ENCODE results near the gene OSBP2. TPM values are rescaled to one million over a fixed set of nuclear protein-coding genes. Genes with fewer than 3 reads are reported as not detected.

The OSBP2 gene
- total RNA-seq, 1 donor from 2014 or later, result 2.1 TPM

- intact Hi-C loops (cut with micrococcal nuclease), result no loop called here
- no peak for DNase-seq (ENCODE audit: low spot score)
- Mint-ChIP-seq H3K9me3 (no peaks in the 10 kb centered on the region), H3K4me1 (ENCODE audit: low read depth) (no peaks in the 10 kb centered on the region), H3K4me3 (ENCODE audit: low read depth) (no peak overlapping the region), H3K36me3 (ENCODE audit: low read depth) (no peaks in the 10 kb centered on the region), H3K27me3 (ENCODE audit: low read depth) (peaks cover 13% of the 10 kb centered on the region), H3K27ac (no peak overlapping the region)
Observed at GRCh38 chr22:30828187-30829155, 133.8 kb downstream of the OSBP2 start.

GRCh38 chr22:30829901-30830550 is 135.4 kb downstream of the OSBP2 start:
- Mint-ChIP-seq H3K36me3 (ENCODE audit: low read depth) (no peaks in the 10 kb centered on the region), H3K27me3 (ENCODE audit: low read depth) (peaks cover 3% of the 10 kb centered on the region), H3K4me1 (ENCODE audit: low read depth) (no peaks in the 10 kb centered on the region), H3K4me3 (ENCODE audit: low read depth) (no peak overlapping the region), H3K9me3 (no peaks in the 10 kb centered on the region), H3K27ac (no peak overlapping the region)
- no peak for DNase-seq (ENCODE audit: low spot score)
- intact Hi-C loops (cut with micrococcal nuclease), result no loop called here

GRCh38 chr22:30830907-30831306 is 136.2 kb downstream of the OSBP2 start:
- intact Hi-C loops (cut with micrococcal nuclease), result no loop called here
- Mint-ChIP-seq H3K36me3 (ENCODE audit: low read depth) (no peaks in the 10 kb centered on the region), H3K27me3 (ENCODE audit: low read depth) (peaks cover 3% of the 10 kb centered on the region), H3K9me3 (no peaks in the 10 kb centered on the region), H3K4me1 (ENCODE audit: low read depth) (no peaks in the 10 kb centered on the region), H3K4me3 (ENCODE audit: low read depth) (no peak overlapping the region), H3K27ac (no peak overlapping the region)
- no peak for DNase-seq (ENCODE audit: low spot score)

- no peaks in the 10 kb centered on the region for H3K36me3 Mint-ChIP-seq (ENCODE audit: low read depth)
- intact Hi-C loops (cut with micrococcal nuclease), result no loop called here
- H3K9me3 Mint-ChIP-seq, result no peaks in the 10 kb centered on the region
- peaks cover 3% of the 10 kb centered on the region for H3K27me3 Mint-ChIP-seq (ENCODE audit: low read depth)
- H3K4me3 Mint-ChIP-seq (ENCODE audit: low read depth), result no peak overlapping the region
- H3K27ac Mint-ChIP-seq, result no peak overlapping the region
- H3K4me1 Mint-ChIP-seq (ENCODE audit: low read depth), result no peaks in the 10 kb centered on the region
- DNase-seq (ENCODE audit: low spot score), result no peak
Observed at GRCh38 chr22:30832407-30832987, 137.8 kb downstream of the OSBP2 start.

- H3K4me1 Mint-ChIP-seq (ENCODE audit: low read depth), result no peaks in the 10 kb centered on the region
- no peaks in the 10 kb centered on the region for H3K36me3 Mint-ChIP-seq (ENCODE audit: low read depth)
- H3K27me3 Mint-ChIP-seq (ENCODE audit: low read depth), result peaks cover 3% of the 10 kb centered on the region
- no peak overlapping the region for H3K4me3 Mint-ChIP-seq (ENCODE audit: low read depth)
- intact Hi-C loops (cut with micrococcal nuclease), result no loop called here
- H3K9me3 Mint-ChIP-seq, result peaks cover 7% of the 10 kb centered on the region
- no peak overlapping the region for H3K27ac Mint-ChIP-seq
- DNase-seq (ENCODE audit: low spot score), result no peak
Observed at GRCh38 chr22:30833322-30833721, 138.6 kb downstream of the OSBP2 start.

GRCh38 chr22:30837531-30837930 is 142.9 kb downstream of the OSBP2 start:
- H3K4me3 Mint-ChIP-seq (ENCODE audit: low read depth), result no peak overlapping the region
- H3K4me1 Mint-ChIP-seq (ENCODE audit: low read depth), result no peaks in the 10 kb centered on the region
- peaks cover 9% of the 10 kb centered on the region for H3K9me3 Mint-ChIP-seq
- no peak for DNase-seq (ENCODE audit: low spot score)
- H3K27ac Mint-ChIP-seq, result no peak overlapping the region
- peaks cover 3% of the 10 kb centered on the region for H3K27me3 Mint-ChIP-seq (ENCODE audit: low read depth)
- H3K36me3 Mint-ChIP-seq (ENCODE audit: low read depth), result no peaks in the 10 kb centered on the region
- intact Hi-C loops (cut with micrococcal nuclease), result no loop called here

- no peaks in the 10 kb centered on the region for H3K4me1 Mint-ChIP-seq (ENCODE audit: low read depth)
- peaks cover 9% of the 10 kb centered on the region for H3K9me3 Mint-ChIP-seq
- no peaks in the 10 kb centered on the region for H3K36me3 Mint-ChIP-seq (ENCODE audit: low read depth)
- intact Hi-C loops (cut with micrococcal nuclease), result no loop called here
- no peak overlapping the region for H3K27ac Mint-ChIP-seq
- H3K4me3 Mint-ChIP-seq (ENCODE audit: low read depth), result no peak overlapping the region
- H3K27me3 Mint-ChIP-seq (ENCODE audit: low read depth), result peaks cover 3% of the 10 kb centered on the region
- no peak for DNase-seq (ENCODE audit: low spot score)
Observed at GRCh38 chr22:30838111-30838510, 143.4 kb downstream of the OSBP2 start.

- Mint-ChIP-seq H3K9me3 (peaks cover 9% of the 10 kb centered on the region), H3K4me1 (ENCODE audit: low read depth) (no peaks in the 10 kb centered on the region), H3K27ac (no peak overlapping the region), H3K36me3 (ENCODE audit: low read depth) (no peaks in the 10 kb centered on the region), H3K27me3 (ENCODE audit: low read depth) (no peaks in the 10 kb centered on the region), H3K4me3 (ENCODE audit: low read depth) (no peak overlapping the region)
- intact Hi-C loops (cut with micrococcal nuclease), result no loop called here
- DNase-seq (ENCODE audit: low spot score), result no peak
Observed at GRCh38 chr22:30841273-30841672, 146.6 kb downstream of the OSBP2 start.

GRCh38 chr22:30843245-30843644 is 148.6 kb downstream of the OSBP2 start:
- Mint-ChIP-seq H3K4me1 (ENCODE audit: low read depth) (no peaks in the 10 kb centered on the region), H3K9me3 (peaks cover 2% of the 10 kb centered on the region), H3K27me3 (ENCODE audit: low read depth) (no peaks in the 10 kb centered on the region), H3K36me3 (ENCODE audit: low read depth) (no peaks in the 10 kb centered on the region), H3K27ac (no peak overlapping the region), H3K4me3 (ENCODE audit: low read depth) (no peak overlapping the region)
- intact Hi-C loops (cut with micrococcal nuclease), result no loop called here
- no peak for DNase-seq (ENCODE audit: low spot score)

- Mint-ChIP-seq H3K4me1 (ENCODE audit: low read depth) (no peaks in the 10 kb centered on the region), H3K4me3 (ENCODE audit: low read depth) (no peak overlapping the region), H3K27ac (no peak overlapping the region), H3K36me3 (ENCODE audit: low read depth) (no peaks in the 10 kb centered on the region), H3K27me3 (ENCODE audit: low read depth) (peaks cover 6% of the 10 kb centered on the region), H3K9me3 (no peaks in the 10 kb centered on the region)
- intact Hi-C loops (cut with micrococcal nuclease), result no loop called here
- no peak for DNase-seq (ENCODE audit: low spot score)
Observed at GRCh38 chr22:30847583-30847982, 152.9 kb downstream of the OSBP2 start.

GRCh38 chr22:30855266-30855665 is 160.6 kb downstream of the OSBP2 start:
- Mint-ChIP-seq H3K4me1 (ENCODE audit: low read depth) (no peaks in the 10 kb centered on the region), H3K27me3 (ENCODE audit: low read depth) (no peaks in the 10 kb centered on the region), H3K36me3 (ENCODE audit: low read depth) (no peaks in the 10 kb centered on the region), H3K4me3 (ENCODE audit: low read depth) (no peak overlapping the region), H3K27ac (no peak overlapping the region), H3K9me3 (peaks cover 5% of the 10 kb centered on the region)
- DNase-seq (ENCODE audit: low spot score), result no peak
- intact Hi-C loops (cut with micrococcal nuclease), result no loop called here

- no peaks in the 10 kb centered on the region for H3K4me1 Mint-ChIP-seq (ENCODE audit: low read depth)
- intact Hi-C loops (cut with micrococcal nuclease), result no loop called here
- H3K4me3 Mint-ChIP-seq (ENCODE audit: low read depth), result no peak overlapping the region
- peak; percentile 3 for DNase-seq (ENCODE audit: low spot score)
- H3K27ac Mint-ChIP-seq, result no peak overlapping the region
- H3K9me3 Mint-ChIP-seq, result peaks cover 5% of the 10 kb centered on the region
- H3K36me3 Mint-ChIP-seq (ENCODE audit: low read depth), result no peaks in the 10 kb centered on the region
- H3K27me3 Mint-ChIP-seq (ENCODE audit: low read depth), result no peaks in the 10 kb centered on the region
Observed at GRCh38 chr22:30855677-30856518, 161.2 kb downstream of the OSBP2 start.

Measured in activated T-helper 2 cell treated with anti-CD3 and anti-CD28 coated beads, Interferon-gamma antibody, Interleukin-2, Interleukin-4, amounts not matched to agents 10 μg/mL and 5 μg/mL and 100 μg/mL, durations not matched to agents 14 hours and 24 hours and 36 hours (primary cell).